HepG2 (cell line): ENCODE results near the gene PPM1H. TPM values are rescaled to one million over a fixed set of nuclear protein-coding genes. Genes with fewer than 3 reads are reported as not detected.

Experiments used
- ATAC-seq: fragments of 200-7000 bp; cut with Tn5 transposase; 3 replicates; pipeline ENCODE4 v1.9.1; 2020; ENCODE audit warnings: mild to moderate bottlenecking, moderate library complexity
- BruUV-seq: library from RNA; stranded (reverse); fragments of 400-500 nt; replicated peaks from 2 replicates; lab custom pipeline; 2021; lab: Mats Ljungman, UMichigan
- CTCF ChIA-PET: fragments of 300-600 bp; formaldehyde crosslinking; extraction: SDS; loops from one replicate; lab custom pipeline; 2021; ENCODE audit warnings: low total read pairs, inconsistent platforms, low intra/inter-chr PET ratio; lab: Yijun Ruan, JAX
- POLR2A ChIA-PET: fragments of 350-600 bp; sonication (Branson Sonifier 250); formaldehyde crosslinking; loops from one replicate; lab custom pipeline; 2020; ENCODE audit warnings: antibody characterized with exemption, inconsistent platforms; lab: Yijun Ruan, JAX
- DNase-seq: peaks from one replicate; pipeline ENCODE4 v3.0.0-alpha.2; 2015; ENCODE audit warnings: low spot score
- FAIRE-seq: peaks from 3 replicates; lab custom pipeline; 2011; peaks lifted over from hg19 to GRCh38; lab: Jason Lieb, UNC
- H2AFZ ChIP-seq: one replicate; pipeline ENCODE4 v1.6.1; 2011; ENCODE audit warnings: low read length, inconsistent platforms
- H3K27ac ChIP-seq: fragments of 300-600 bp; 3 replicates; pipeline ENCODE4 v1.8.0; 2011; ENCODE audit warnings: mixed run types, mild to moderate bottlenecking, mixed read lengths, low read length, inconsistent platforms; ENCODE audit not compliant: insufficient read depth; ENCODE audit errors: extremely low read length
- H3K27me3 ChIP-seq, 2 experiments: fragments of 200-600 bp in 1 of 2; 2 replicates in 1 of 2; 3 replicates in 1 of 2; pipeline versions ENCODE4 v1.6.0 to v1.8.0; 2011; ENCODE audit warnings: low read length in 2 of 2, mild to moderate bottlenecking in 2 of 2, moderate library complexity in 2 of 2, inconsistent platforms in 1 of 2; ENCODE audit not compliant: insufficient read depth in 2 of 2, control insufficient read depth in 1 of 2
- H3K36me3 ChIP-seq, 2 experiments: fragments of 200-600 bp in 1 of 2; replicated peaks in 1 of 2; 2 replicates in 1 of 2; 3 replicates in 1 of 2; pipeline versions ENCODE4 v1.5.1 to v1.8.0; 2011; ENCODE audit warnings: low read length in 2 of 2, inconsistent platforms in 1 of 2; ENCODE audit not compliant: insufficient read depth in 2 of 2, control insufficient read depth in 1 of 2
- H3K4me1 ChIP-seq: 2 replicates; pipeline ENCODE4 v1.5.1; 2012; ENCODE audit warnings: low read length, inconsistent platforms; ENCODE audit not compliant: insufficient read depth
- H3K4me2 ChIP-seq: 2 replicates; pipeline ENCODE4 v1.6.0; 2011; ENCODE audit warnings: low read depth, low read length, inconsistent platforms
- H3K4me3 ChIP-seq, 3 experiments: fragments of 200-600 bp in 1 of 3; sonication (generic), shearing (Covaris generic) in 1 of 3; replicated peaks in 1 of 3; 2 replicates each; pipeline ENCODE4 v1.5.1; 2011 to 2016; ENCODE audit warnings: low read length in 3 of 3, inconsistent platforms in 2 of 3, low read depth in 2 of 3, mild to moderate bottlenecking in 2 of 3, control low read depth in 1 of 3, mixed read lengths in 1 of 3; ENCODE audit not compliant: insufficient read depth in 1 of 3
- H3K79me2 ChIP-seq: one replicate; pipeline ENCODE4 v1.6.1; 2011; ENCODE audit warnings: low read length, inconsistent platforms; ENCODE audit not compliant: insufficient read depth
- H3K9ac ChIP-seq: 2 replicates; pipeline ENCODE4 v1.6.0; 2011; ENCODE audit warnings: mild to moderate bottlenecking, low read depth, low read length, inconsistent platforms; ENCODE audit not compliant: insufficient read depth
- H3K9me3 ChIP-seq: 2 replicates; pipeline ENCODE4 v1.5.1; 2012; ENCODE audit warnings: mild to moderate bottlenecking, low read length
- H4K20me1 ChIP-seq: 2 replicates; pipeline ENCODE4 v1.6.0; 2011; ENCODE audit warnings: inconsistent platforms, mild to moderate bottlenecking, low read length, moderate library complexity; ENCODE audit not compliant: insufficient read depth
- ARNT2 ChIP-seq: sonication (generic); formaldehyde crosslinking; IDR thresholded peaks from 2 replicates; pipeline ENCODE4 v1.8.0; 2022; ENCODE audit warnings: mild to moderate bottlenecking, low read depth, missing genetic modification reagents, moderate library complexity
- CCDC6 ChIP-seq: sonication (generic); formaldehyde crosslinking; IDR thresholded peaks from 2 replicates; pipeline ENCODE4 v1.8.1; 2022; ENCODE audit warnings: mild to moderate bottlenecking, missing genetic modification reagents, moderate library complexity
- CEBPB ChIP-seq: IDR thresholded peaks from 2 replicates; pipeline ENCODE4 v1.6.1; 2011; ENCODE audit warnings: low read depth, low read length, improper control_type of control experiment, borderline replicate concordance
- CEBPG ChIP-seq: IDR thresholded peaks from 2 replicates; pipeline ENCODE4 v1.6.1; 2016
- ETV5 ChIP-seq: IDR thresholded peaks from 2 replicates; pipeline ENCODE4 v1.6.1; 2018; ENCODE audit warnings: missing biosample characterization, missing genetic modification reagents, inconsistent platforms, borderline replicate concordance
- WGBS: methylation state at CpG from one replicate; pipeline ENCODE4 v1.1.6; 2017; ENCODE audit warnings: low lambda C conversion rate; 5-methylcytosine and 5-hydroxymethylcytosine counted together
- in situ Hi-C: cut with HindIII; loops from 2 replicates; pipeline ENCODE4 v1.10.0; 2017; ENCODE audit warnings: low pct_unique_long_range_greater_than_20kb; ENCODE audit not compliant: extremely low pct_ligation_motif_present
- intact Hi-C: fragments of 100-400 bp; cut with micrococcal nuclease; formaldehyde crosslinking; loops from one replicate; pipeline ENCODE4 v1.10.0; 2022; ENCODE audit not compliant: unreplicated experiment
- polyA plus RNA-seq, 8 experiments: library from polyadenylated mRNA; depleted of rRNA in 3 of 8; stranded (reverse) in 7 of 8; unstranded in 1 of 8; fragments of >200 nt; fragmentation: Illumina TruSeq in 4 of 8; extraction: Trizol in 4 of 8; gene quantifications; 2 replicates each; pipeline versions ENCODE4 v1.2.1 to v1.2.3, GENCODE V29; 2011 to 2016; ENCODE audit warnings: low read depth in 4 of 8, missing spikeins in 1 of 8, mixed read lengths in 1 of 8; ENCODE audit not compliant: insufficient read depth in 1 of 8
- total RNA-seq, 5 experiments: library from RNA; depleted of rRNA; stranded (reverse); fragments of >200 nt; fragmentation: Illumina TruSeq; extraction: Trizol; gene quantifications; 2 replicates each; pipeline ENCODE4 v1.2.3, GENCODE V29; 2016; ENCODE audit warnings: low read depth in 1 of 5
- TF ChIP-seq, protein P1 (sequence below): sonication (generic); formaldehyde crosslinking; IDR thresholded peaks from 2 replicates; pipeline ENCODE4 v1.8.0; 2022; ENCODE audit warnings: mild to moderate bottlenecking, missing genetic modification reagents, moderate library complexity
- TF ChIP-seq, protein P2 (sequence below): sonication (generic); formaldehyde crosslinking; IDR thresholded peaks from 2 replicates; pipeline ENCODE4 v1.4.0; 2020; ENCODE audit warnings: missing genetic modification reagents

PPM1H gene
- total and polyA plus RNA-seq, 2 of the 13 experiments (the other 11 are each of a cell fraction or from before 2014, with no cell fraction given), result 29.1 to 38.1 TPM

DNA sequence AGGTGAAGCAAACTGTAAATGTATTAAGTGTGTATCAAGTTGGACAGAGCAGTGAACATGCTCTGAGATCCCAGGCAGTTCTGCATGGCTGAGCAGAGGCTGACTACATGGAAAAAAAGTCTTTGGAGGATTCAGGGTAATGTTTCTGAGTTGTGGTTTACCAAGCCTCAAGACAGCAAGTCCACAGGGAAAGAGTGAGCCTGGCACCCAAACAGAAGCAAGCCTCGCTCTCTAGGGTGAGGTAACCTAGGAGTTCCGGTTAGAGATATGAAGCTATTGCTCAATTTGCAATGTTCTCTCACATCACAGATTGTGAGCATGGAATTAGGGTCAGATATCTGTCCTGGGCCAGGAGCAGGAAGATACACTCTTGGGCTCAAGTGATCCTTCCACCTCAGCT is 309.7 kb downstream of the PPM1H start:
- TF ChIP-seq, protein P1, sequence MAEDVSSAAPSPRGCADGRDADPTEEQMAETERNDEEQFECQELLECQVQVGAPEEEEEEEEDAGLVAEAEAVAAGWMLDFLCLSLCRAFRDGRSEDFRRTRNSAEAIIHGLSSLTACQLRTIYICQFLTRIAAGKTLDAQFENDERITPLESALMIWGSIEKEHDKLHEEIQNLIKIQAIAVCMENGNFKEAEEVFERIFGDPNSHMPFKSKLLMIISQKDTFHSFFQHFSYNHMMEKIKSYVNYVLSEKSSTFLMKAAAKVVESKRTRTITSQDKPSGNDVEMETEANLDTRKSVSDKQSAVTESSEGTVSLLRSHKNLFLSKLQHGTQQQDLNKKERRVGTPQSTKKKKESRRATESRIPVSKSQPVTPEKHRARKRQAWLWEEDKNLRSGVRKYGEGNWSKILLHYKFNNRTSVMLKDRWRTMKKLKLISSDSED (CRISPR knock-in tag), result no peak
- TF ChIP-seq ETV5 (CRISPR knock-in tag), result peak; percentile 35; the same call in 1 of the 2 replicates
- peak; percentile 78 for TF ChIP-seq CEBPB
- peak; percentile 81 for TF ChIP-seq CEBPG (CRISPR knock-in tag)
- Histone ChIP-seq H2AFZ (no peak overlapping the region), H3K9ac (no peak overlapping the region), H3K27me3 (no peaks in the 10 kb centered on the region; a peak in 1 of 5 replicates), H4K20me1 (no peaks in the 10 kb centered on the region), H3K27ac (no peak overlapping the region), H3K79me2 (no peaks in the 10 kb centered on the region), H3K4me3 (no peak overlapping the region), H3K9me3 (no peaks in the 10 kb centered on the region), H3K4me1 (peaks cover 17% of the 10 kb centered on the region), H3K4me2 (no peak overlapping the region), H3K36me3 (no peaks in the 10 kb centered on the region)
- ChIA-PET CTCF (no interaction called here), POLR2A (interaction anchor here (1.1 kb wide), 1 partner anchor 22 kb away, joined by 3 read pairs; no protein-coding TSS in a partner anchor)
- 21% methylated on average over 2 of the region's 2 CpGs for whole genome bisulfite sequencing
- ATAC-seq, result peak; percentile 63
- intact Hi-C loops, result no loop called here
- in situ Hi-C loops, result no loop called here
- peak; percentile 16 for DNase-seq
- peak; percentile 53 for FAIRE-seq
- no TSS peak for BruUV-seq

DNA sequence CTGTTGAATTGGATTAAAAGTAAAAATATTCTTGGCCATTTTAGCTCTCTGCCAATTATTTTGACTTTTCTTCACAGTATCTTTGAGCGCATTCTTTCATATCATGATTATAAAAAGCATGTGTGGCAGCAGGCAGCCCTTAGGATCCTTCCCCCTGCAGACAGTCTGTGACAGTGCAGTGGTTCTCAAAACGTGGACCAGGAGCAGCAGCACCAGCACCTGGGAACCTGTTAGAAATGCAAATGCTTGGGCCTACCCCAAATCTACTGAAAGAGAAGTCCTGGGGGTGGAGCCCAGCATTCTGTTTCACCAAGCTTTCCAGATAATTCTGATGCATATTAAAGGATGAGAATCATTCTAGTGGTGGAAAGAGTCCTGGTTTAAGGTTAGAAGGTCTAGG is 312.8 kb downstream of the PPM1H start:
- FAIRE-seq (no peak), DNase-seq (no peak), ATAC-seq (no peak)
- BruUV-seq, result no TSS peak
- WGBS, result 52% methylated on average over 2 of the region's 2 CpGs
- Histone ChIP-seq H3K9me3 (no peaks in the 10 kb centered on the region), H3K27me3 (no peaks in the 10 kb centered on the region), H3K4me2 (no peak overlapping the region), H3K4me3 (no peak overlapping the region), H3K79me2 (no peaks in the 10 kb centered on the region), H4K20me1 (no peaks in the 10 kb centered on the region; the same call in 1 of the 2 replicates), H3K36me3 (no peaks in the 10 kb centered on the region), H3K4me1 (peaks cover 28% of the 10 kb centered on the region), H2AFZ (no peak overlapping the region), H3K27ac (no peak overlapping the region), H3K9ac (no peak overlapping the region)
- TF ChIP-seq CCDC6 (CRISPR knock-in tag), result no peak
- no peak for TF ChIP-seq ARNT2
- TF ChIP-seq, protein P2, sequence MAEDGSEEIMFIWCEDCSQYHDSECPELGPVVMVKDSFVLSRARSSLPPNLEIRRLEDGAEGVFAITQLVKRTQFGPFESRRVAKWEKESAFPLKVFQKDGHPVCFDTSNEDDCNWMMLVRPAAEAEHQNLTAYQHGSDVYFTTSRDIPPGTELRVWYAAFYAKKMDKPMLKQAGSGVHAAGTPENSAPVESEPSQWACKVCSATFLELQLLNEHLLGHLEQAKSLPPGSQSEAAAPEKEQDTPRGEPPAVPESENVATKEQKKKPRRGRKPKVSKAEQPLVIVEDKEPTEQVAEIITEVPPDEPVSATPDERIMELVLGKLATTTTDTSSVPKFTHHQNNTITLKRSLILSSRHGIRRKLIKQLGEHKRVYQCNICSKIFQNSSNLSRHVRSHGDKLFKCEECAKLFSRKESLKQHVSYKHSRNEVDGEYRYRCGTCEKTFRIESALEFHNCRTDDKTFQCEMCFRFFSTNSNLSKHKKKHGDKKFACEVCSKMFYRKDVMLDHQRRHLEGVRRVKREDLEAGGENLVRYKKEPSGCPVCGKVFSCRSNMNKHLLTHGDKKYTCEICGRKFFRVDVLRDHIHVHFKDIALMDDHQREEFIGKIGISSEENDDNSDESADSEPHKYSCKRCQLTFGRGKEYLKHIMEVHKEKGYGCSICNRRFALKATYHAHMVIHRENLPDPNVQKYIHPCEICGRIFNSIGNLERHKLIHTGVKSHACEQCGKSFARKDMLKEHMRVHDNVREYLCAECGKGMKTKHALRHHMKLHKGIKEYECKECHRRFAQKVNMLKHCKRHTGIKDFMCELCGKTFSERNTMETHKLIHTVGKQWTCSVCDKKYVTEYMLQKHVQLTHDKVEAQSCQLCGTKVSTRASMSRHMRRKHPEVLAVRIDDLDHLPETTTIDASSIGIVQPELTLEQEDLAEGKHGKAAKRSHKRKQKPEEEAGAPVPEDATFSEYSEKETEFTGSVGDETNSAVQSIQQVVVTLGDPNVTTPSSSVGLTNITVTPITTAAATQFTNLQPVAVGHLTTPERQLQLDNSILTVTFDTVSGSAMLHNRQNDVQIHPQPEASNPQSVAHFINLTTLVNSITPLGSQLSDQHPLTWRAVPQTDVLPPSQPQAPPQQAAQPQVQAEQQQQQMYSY (CRISPR knock-in tag), result peak; percentile 40; the same call in 1 of the 2 replicates
- intact Hi-C loops (no loop called here), in situ Hi-C loops (no loop called here)
- ChIA-PET CTCF (no interaction called here), POLR2A (no interaction called here)
